RCC 7860 (cell line): ENCODE data around the gene PJA1.

ENCODE experiments used
- DNase-seq: peaks from one replicate; pipeline ENCODE4 v3.0.0-alpha.2; 2015; ENCODE audit warnings: low spot score
- FAIRE-seq: peaks from 2 replicates; lab custom pipeline; 2012; peaks lifted over from hg19 to GRCh38; lab: Jason Lieb, UNC

The PJA1 gene

DNA sequence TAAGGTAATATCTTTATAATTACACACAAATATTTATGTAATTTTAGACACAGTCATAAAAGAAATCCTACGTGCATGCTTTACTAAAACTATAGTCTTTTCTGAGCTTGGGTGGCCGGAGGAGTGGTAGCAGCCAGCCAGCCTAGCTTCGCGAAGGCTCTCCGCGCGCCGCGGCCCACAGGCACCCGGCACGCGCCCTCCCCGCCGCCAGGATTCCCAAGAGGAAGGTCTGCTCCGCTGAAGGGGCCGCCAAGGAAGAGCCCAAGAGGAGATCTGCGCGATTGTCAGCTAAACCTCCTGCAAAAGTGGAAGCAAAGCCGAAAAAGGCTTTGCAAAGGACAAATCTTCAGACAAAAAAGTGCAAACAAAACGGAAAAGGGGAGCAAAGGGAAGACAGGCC is 8.7 kb upstream of the PJA1 start:
- FAIRE-seq (no peak), DNase-seq (no peak)

DNA sequence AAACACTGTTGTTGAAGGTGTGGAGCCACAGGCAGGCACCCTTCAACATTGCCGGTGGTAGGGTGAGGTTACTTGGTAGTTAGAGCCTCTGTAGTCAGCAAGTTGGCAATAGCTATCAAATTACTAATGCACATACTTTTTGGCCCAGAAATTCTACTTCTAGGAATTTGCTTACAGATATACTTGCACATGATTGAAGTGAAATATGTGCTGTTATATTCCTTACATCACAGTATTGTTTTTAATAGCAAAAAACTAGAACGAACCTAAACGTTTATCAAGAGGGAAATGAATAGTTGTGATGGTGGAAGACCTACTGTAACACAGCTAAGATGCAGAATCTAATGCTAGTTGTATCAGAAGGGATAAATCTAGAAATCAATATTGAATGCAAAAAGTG is 7.7 kb upstream of the PJA1 start:
- no peak for FAIRE-seq
- DNase-seq = no peak

DNA sequence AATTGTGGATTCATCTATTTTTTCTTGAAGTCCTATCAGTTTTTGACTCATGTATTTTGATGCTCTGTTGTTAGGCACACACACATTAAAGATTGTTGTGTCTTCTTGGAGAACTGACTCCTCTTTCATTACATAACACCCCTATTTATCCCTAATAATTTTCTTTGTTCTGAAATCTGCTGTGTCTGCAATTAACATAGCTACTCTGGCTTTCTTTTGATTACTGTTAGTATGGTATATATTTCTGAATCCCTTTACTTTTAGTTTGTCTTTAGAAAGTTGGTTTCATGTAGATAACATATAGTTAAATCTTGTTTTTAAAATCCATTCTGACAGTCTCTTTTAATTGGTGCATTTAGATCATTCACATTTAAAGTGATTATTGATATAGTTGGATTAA is 5.1 kb upstream of the PJA1 start:
- no peak for DNase-seq
- no peak for FAIRE-seq

DNA sequence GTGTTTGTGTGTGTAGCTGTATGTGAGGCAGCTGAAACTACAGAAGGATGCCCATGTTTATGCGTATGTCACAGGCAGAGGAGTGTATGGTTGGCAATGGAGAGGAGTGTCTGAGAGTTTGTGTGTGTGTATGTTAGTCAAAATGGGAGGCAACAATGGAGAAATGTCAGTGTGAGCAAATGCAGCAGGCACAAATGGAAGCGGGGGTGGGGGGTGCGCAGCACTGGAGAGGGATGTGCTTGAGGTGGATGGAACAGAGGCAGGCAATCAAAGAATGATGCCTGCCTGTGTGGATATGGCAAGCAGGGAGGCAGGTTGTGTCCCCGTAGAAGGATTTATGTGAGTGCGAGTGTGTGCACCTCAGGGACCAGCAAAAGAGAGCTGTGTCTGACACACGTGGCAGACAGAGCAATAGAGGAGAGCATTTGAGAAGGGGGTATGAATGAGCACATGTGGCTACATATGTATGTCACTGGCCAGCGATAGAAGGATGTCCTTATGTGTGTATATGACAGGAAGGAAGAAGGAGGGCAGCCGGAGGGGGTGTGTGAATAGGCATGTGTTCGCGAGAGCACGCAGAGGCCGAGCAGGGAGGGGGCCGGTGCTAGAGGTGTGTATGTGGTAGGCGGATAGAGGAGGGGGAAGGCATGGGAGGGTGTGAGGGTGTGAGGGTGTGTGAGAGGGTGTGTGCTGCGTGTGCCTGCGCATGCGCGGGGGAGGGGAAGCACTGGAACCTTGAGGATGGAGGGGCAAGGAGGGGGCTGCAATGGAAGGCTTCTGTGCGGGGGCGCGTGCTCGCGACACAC is 1.1 kb downstream of the PJA1 start:
- DNase-seq = no peak
- FAIRE-seq = no peak

DNA sequence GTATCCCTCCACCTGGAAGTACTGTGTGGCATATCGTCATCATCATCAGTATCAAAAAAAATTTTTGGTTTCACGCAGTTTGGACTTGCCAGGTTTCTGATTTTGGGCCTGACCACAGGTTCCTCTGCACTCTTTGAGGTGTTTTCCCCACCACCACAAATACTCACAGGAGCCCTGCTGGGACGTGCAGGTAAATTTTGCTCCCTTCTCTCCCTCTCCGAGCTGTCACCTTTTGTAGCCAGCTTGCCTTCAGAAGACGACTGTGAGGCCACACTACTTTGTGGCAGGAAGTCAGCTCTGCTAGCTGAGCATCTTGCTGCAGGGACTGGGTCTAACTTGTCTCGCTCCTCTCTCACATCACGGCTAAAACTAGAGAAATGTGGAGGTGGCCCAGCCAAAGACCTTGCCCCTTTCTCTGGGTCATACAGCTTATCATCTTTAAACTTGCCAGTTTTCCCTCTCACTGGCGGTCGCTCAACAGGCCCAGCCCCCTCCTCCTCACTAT is 2.8 kb downstream of the PJA1 start:
- no peak for FAIRE-seq

DNA sequence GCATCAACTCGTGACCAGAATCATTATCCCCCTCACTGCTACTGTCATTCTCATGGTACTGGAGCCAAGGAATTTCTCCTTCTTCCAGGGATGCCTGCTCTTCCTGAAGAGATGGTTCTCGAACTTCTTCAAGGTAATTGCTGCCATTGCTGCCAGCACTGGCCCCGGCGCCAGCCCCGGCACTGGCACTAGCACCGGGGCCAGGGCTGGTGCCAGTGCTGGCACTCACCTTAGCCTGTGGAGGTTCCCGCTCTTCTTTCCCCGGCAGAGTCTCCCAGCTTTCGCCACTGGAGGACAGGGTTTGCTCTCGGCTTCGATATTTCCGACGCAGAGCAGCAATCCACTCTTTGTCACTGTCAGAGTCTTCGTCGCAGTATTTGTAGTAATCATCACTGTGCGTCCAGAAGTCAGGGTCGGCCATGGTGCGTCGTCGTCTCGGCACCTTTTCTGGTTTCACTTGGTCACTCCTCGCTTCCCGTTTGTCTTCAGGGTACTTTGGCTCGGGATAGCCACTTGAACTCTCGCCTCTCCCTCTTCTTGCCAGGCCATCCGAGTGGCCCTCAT is 3.4 kb downstream of the PJA1 start:
- FAIRE-seq (no peak), DNase-seq (no peak)

More for the DNA sequence above, 2.8 kb downstream of the PJA1 start:
- no peak for DNase-seq

DNA sequence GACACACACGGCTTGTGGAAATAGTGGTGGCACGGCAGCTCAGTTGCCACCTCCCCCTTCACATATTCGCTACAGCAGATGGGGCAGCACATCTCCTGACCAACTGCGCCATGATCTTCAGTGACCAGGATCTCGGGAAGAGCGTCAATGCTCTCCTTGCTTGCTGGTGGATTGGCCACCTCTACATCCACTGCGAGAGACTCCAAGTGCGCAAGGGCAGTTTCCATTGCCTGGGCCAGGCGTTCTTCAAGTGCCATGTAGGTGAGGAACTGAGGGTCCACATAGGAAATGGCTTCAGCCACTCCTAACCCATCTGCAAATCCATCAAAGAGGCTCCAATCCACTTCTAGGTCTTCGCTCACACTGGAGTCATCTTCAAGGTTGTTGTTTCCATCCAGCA is 3.9 kb downstream of the PJA1 start:
- DNase-seq (no peak), FAIRE-seq (no peak)

DNA sequence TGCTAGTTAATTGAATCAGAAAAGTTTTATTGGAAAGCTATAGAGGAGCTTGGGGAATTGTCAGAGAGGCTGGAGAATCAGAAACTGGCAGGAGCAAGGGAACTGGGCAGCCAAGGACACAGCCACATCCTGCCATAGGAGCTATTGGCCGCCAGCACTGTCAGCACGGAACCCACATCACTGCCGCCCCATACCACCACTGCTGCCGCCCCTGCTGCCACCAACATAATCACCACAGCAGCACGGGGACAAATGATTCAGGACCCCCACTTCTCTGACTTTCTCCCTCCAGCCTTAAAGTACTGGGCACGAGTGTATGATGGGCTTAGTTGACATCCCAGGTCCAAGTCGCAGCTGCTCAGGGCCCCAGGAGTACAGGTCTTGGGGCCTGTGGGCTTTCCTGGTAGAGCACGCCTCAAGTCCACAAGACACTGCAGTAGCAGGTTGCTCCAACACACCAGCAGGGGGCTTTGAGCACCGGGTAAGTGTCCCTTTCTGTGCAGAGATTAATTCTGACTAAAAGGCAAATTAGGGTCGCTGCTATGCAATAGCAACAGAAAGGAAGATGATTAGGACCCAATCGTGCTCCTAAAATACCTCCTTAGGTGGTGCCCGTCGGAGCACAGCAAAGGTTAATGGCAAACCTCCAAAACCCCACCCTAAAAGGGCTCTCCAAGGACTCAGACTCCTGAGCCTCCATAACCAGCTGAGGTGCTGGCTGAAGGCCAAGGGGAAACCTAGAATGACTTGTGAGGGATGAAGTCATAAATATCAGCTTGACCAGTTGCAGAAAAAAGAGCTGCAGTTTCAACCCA is 6.9 kb downstream of the PJA1 start:
- FAIRE-seq (peak; percentile 48), DNase-seq (peak; percentile 56)

DNA sequence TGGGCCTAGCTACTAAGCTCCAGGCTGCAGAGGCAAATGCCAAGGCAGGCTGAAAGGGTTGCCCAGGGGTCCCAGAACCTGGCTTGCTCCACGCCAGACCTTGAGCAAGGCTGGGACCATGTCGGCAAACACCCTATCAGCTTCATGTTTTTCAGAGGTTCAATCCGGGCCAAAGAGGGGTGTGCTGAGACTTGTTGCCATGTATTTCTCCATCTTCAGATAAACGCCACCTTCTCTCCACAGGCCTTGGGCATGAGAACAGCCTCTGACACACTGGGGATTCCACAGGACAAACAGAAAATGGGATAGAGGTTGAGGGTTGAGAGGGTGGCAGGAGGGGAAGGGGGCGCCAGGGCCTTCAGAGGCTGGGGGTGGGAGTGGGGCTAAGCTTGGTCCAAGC is 8.6 kb downstream of the PJA1 start:
- no peak for FAIRE-seq
- DNase-seq = no peak

DNA sequence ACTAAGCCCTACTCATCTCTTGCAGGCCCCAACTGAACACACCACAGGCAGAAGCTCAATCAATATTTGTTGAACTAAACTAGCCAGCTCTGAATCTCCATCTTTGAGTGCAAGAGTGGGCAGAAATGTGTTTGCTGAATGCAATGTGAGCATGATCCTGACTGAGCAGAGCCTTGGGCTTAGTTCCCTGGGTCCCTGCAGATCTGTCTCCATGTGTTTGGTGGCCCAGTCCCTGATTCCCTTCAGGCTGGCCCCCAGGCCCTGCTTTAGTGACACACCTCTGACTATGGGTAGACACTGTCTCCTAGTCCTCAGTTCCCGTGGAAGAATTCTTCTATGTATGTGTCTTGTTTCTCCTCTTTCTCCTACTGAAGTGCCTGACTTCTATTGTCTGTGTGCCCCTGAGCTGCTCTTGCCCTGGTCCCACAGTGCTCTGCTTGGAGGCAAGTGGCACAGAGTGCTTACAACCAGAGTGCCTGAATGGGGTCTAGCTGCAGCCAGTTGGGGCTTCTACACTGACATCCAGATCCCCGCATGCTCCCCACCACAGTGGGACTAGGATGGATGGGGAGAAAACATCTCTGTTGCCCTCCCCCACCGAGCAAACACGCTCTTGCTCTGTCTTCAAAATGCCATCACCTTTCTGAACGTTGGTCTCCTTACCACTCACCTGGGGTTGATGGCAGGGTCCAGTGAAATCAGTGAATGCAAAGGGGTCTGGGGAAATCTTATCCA is 9.3 kb downstream of the PJA1 start:
- FAIRE-seq = no peak
- no peak for DNase-seq

DNA sequence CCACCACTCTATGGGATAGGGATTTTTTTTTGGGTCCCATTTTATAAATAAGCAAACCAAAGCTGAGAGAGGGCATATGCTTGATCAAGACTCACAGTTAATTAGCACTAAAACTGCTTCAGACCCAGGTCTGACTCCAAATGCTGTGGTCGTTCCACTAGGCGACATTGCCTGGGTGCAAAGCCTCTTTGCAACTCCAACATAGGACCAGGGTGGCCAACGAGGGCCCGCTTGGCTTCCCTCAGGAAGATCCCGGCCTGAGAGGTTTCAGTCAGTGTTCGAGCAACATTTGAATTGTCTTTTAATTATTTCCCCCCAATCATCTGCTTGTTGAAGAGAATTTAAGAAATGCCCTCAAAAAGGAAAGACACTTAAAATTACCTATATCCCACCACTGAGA is 11.2 kb downstream of the PJA1 start:
- FAIRE-seq = no peak

DNA sequence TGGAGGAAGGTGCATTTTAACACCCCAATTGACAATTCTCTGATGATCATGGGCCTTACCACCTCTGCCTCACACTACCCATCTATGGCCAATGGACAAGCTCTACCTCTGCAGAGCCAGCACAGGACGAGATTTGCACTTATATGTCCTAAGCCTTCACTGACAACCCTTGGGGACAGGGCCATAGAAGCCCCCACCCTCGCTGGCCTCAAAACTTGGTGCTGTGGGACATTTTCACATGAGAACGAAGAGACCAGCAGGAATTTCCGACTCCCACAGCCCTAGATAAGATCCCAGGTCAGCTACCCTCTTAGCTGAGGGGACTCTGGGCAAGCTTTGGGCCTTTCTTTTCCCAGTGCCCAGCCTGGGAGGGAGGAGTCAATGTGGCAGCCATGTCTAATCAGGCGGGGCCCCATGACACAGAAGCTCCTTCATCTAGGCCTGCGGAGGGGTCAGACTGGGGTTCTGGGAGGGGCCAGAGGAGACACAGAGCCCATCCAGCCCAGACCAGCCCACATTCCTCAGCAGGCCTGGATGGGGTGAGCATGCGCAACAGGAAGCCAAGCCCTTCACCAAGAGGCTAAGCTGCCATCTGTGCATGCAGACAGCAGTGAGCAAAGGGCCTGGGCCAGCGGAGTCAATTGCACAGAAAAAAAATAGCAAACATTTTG is 12.1 kb downstream of the PJA1 start:
- no peak for DNase-seq
- FAIRE-seq = no peak

More for the DNA sequence above, 11.2 kb downstream of the PJA1 start:
- no peak for DNase-seq

DNA sequence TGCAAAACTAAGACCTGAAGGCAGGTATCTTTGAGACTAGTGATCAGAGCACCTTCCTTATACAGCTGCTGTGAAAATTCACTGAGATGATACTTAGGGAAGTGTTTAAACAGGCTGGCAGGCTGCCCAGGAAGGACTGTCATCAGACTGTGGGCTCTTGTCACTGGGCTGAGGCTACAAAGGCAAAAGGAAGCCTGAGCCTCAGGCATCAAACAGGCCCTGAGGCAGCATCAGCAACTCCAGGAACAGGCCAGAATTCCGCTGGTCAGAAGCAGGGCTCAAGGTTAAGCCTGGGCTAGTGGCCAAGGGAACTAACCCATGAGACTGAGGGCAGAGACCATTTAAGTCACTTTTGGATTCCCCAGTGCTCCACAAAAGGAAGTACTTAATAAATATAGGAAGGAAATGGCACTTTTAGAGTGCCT is 12.8 kb downstream of the PJA1 start:
- no peak for FAIRE-seq

DNA sequence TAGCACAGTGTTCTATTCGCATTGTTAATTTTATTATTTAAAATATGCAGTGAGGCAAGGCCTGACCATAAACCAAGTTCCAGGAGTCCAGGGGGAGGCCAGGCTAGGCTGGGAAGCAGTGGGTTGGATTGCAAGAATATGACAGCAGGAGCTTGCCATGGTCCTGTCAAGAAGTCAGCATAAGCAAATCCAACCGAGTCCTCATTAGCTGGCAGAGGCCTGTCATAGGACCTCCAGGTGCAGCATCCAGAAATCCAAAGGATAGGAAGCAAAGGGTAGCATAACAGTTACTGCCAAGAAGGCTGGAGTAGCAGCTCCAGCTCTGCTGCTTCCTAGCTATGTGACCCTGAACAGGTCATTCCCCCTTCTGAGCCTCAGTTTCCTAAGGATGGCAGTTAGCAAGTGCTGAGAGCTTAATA is 13.4 kb downstream of the PJA1 start:
- DNase-seq (no peak), FAIRE-seq (no peak)

More for the DNA sequence above, 12.8 kb downstream of the PJA1 start:
- peak; percentile 4 for DNase-seq

DNA sequence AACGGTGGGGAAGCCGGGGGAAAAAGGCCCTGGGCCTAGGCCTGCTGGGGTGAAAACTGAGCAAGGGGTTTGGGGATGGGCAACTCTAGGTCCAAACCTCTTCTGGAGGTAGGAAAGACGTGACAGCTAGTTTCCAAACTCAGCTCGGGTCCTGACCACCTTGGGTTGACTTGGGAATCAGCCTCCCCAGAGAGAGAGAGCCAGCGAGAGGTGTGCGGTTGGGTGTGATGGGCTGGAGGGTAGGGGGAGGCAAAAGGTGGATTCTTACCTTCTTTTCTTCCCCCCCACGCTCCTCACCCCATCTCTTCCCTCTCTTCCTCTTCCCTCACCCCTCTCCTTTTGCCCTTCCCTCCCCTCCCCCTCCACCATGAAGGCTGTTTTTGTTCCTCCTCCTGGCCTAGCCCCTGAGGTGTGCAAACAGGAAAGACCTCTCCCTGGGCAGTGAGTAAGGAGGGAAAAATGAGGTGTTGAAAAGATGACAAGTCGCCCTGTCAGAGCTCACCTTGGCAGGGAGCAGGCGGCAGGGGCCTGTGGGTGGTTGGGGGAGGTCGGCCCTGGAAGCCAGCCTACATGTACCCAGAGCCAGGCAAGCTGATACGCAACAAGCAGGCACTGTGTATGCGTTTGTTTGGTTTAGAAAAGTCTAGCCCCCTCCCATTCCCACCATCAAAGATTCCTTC is 14.8 kb downstream of the PJA1 start:
- DNase-seq = no peak
- no peak for FAIRE-seq

DNA sequence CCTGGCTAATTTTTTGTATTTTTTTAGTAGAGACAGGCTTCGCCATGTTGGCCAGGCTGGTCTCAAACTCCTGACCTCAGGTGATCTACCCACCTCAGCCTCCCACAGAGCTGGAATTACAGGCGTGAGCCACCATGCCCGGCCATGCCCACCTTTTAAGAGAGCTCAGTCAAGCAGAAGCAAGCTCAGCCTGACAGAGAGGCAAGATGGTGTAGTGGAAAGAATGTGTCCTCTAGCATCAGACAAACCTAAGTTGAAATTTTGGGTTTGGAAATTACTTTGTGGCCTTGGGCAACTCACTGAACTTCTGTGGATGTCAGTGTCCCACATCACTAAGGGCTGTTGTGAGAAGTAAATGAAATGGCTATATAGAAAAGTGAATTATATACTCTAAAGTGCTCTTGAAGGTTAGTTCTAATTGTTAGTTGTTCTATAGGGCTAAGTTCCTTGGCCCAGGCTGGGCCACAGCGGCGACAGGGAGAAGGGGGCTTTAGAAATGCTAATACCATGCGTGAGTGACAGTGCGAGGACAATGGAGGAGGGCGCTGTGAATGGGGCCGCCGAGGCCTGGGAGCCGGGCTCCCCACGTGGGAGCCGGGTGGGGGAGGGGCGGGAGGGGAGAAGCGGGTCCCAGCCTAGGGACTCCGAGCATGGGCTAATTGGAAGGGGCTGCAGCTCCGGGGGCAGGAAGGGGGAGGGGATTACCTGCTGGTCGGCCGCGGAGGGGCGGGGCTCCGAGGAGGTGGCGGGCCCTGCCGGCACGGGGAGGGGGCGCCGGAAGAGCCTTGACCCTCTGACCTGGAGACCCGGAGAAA is 15.6 kb downstream of the PJA1 start:
- DNase-seq = no peak
- FAIRE-seq = no peak

DNA sequence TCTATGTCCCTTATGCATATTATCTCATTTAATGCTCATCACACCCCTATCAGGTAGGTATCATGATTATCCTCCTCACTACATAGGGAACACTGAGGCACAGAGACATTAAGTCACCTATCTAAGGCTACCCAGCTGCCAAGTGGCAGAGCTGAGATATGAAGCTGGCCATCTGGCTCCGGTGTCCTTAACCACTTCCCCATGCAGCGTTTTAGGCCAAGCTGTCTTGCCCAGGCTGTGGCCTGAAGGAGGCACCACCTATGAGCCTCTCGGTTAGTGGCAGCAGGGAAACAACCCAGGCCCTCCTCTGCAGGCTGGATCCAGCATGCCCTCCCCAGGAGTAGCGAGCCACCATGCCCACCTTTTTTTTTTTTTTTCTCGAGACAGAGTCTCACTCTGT is 16.3 kb downstream of the PJA1 start:
- DNase-seq (no peak), FAIRE-seq (no peak)

DNA sequence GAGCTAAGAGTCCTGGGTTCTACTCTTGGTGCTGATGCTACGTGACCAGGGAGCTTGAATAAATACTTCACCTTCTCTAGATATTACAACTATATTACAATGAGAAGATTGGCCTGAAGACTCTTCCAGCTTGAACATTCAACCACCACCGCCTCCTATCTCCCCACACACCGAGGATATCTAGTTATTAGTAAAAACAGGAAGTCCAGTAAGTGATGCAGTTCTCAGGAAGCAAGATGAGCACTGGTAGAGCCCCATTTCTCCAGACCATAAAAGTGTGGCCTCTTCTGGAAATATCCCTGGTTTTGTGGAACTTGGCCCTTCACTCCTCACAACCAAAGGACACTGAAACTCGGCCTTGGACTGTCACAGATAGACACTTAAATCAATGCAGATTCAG is 18.5 kb downstream of the PJA1 start:
- FAIRE-seq (no peak), DNase-seq (no peak)

DNA sequence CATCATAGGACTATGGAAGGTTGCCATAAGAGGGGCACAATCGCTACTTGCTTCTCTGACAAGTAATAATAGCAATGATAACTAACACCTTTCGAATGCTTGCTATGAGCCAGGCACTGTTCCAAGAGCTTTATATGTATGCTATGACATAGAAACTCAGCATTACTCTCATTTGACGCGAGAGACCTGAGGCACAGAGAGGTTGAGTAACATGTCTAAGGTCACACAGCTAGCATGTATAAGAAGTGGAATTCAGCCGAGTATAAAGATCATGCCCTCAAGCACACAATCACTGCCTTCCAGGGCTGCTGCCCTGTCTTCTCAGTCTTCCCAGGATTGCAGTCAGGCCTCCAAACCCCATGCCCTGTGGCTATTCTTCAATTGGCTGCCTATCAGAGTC is 19.5 kb downstream of the PJA1 start:
- FAIRE-seq = no peak

More for the DNA sequence above, 19.5 kb downstream of the PJA1 start:
- DNase-seq = no peak
